NCI-H345 (cell line): ENCODE data around the gene ZNF786.
"Not testable (repeated sequence)": the region's sequence is repeated elsewhere in the genome, so short reads cannot be mapped to it uniquely, and the experiment has no call there.

Source experiments
- DNase-seq: peaks from one replicate; lab custom pipeline; 2025; lab: John Stamatoyannopoulos, UW

ZNF786 gene

GRCh38 chr7:149030439-149030838 lies 60.1 kb downstream of the ZNF786 start:
- not testable (repeated sequence) for DNase-seq

- peak; percentile 99 for DNase-seq
These were observed 62.0 kb downstream of the ZNF786 start, which contains the start of gene PDIA4 for GRCh38 chr7:149028346-149029109. PDIA4 (minus strand) TSS chr7:149028505; CDS start chr7:149028408, 97 bp downstream.

GRCh38 chr7:149027611-149028345 lies 62.7 kb downstream of the ZNF786 start:
- no peak for DNase-seq

- no peak for DNase-seq
These were observed 63.5 kb downstream of the ZNF786 start for GRCh38 chr7:149027055-149027454.

- no peak for DNase-seq
These were observed 66.9 kb downstream of the ZNF786 start for GRCh38 chr7:149023662-149024061.

GRCh38 chr7:149022756-149023360 lies 67.7 kb downstream of the ZNF786 start:
- DNase-seq = no peak

- DNase-seq = no peak
These were observed 68.8 kb downstream of the ZNF786 start for GRCh38 chr7:149021725-149022062.

GRCh38 chr7:149020483-149020882 lies 70.0 kb downstream of the ZNF786 start:
- no peak for DNase-seq
